Renal pelvis (tissue), 4 donors: ENCODE data around the gene FAM234A. TPM values are rescaled to one million over a fixed set of nuclear protein-coding genes. Genes with fewer than 3 reads are reported as not detected.

Experiments
- DNase-seq: peaks from one replicate; pipeline ENCODE4 v3.0.0-alpha.2; 2013
- polyA plus RNA-seq, 3 donors: library from polyadenylated mRNA; unstranded; fragments of 120-200 nt; gene quantifications; one replicate each; pipeline ENCODE4 v1.2.1, GENCODE V29; 2013; ENCODE audit not compliant: insufficient read length in 3 of 3

Gene FAM234A
- polyA plus RNA-seq, 3 donors, result 85.7 to 90.9 (median 87.4) TPM

- DNase-seq, result no peak
Measured at GRCh38 chr16:278863-279366, 44.3 kb downstream of the FAM234A start.

- DNase-seq, result no peak
Measured at GRCh38 chr16:279531-279930, 44.9 kb downstream of the FAM234A start.

GRCh38 chr16:280005-280460, 45.4 kb downstream of the FAM234A start:
- no peak for DNase-seq

GRCh38 chr16:280552-280951, 45.9 kb downstream of the FAM234A start, which contains the start of gene ARHGDIG:
ARHGDIG (plus strand) TSS chr16:280591; CDS start chr16:280681, 90 bp downstream.
- no peak for DNase-seq

- no peak for DNase-seq
Measured at GRCh38 chr16:280991-281659, 46.5 kb downstream of the FAM234A start.

GRCh38 chr16:281660-282255, 47.1 kb downstream of the FAM234A start:
- DNase-seq, result no peak

- no peak for DNase-seq
Measured at GRCh38 chr16:282491-282890, 47.9 kb downstream of the FAM234A start.

GRCh38 chr16:283033-283805, 48.6 kb downstream of the FAM234A start, which contains the start of gene PDIA2:
PDIA2 (plus strand) TSS chr16:283164; CDS start chr16:283170, 6 bp downstream.
- no peak for DNase-seq

- DNase-seq, result no peak
Measured at GRCh38 chr16:284204-285120, 49.8 kb downstream of the FAM234A start.

GRCh38 chr16:285146-286055, 50.8 kb downstream of the FAM234A start:
- no peak for DNase-seq

GRCh38 chr16:286491-287297, 52.1 kb downstream of the FAM234A start:
- DNase-seq, result no peak

- DNase-seq, result no peak
Measured at GRCh38 chr16:287298-287811, 52.7 kb downstream of the FAM234A start.

GRCh38 chr16:287981-288920, 53.6 kb downstream of the FAM234A start:
- no peak for DNase-seq

GRCh38 chr16:289395-289997, 54.9 kb downstream of the FAM234A start:
- DNase-seq, result no peak

- DNase-seq, result no peak
Measured at GRCh38 chr16:290015-290680, 55.5 kb downstream of the FAM234A start.

GRCh38 chr16:290681-291405, 56.2 kb downstream of the FAM234A start:
- DNase-seq, result no peak
